ENCODE results near the gene VRK3. TPM values are rescaled to one million over a fixed set of nuclear protein-coding genes. Genes with fewer than 3 reads are reported as not detected.
A peak's percentile ranks its signal among the peaks of the same experiment; 100 is the strongest.

Gene VRK3
- total and polyA plus RNA-seq, 12 donors: 15.1 to 34.9 (median 23.6) TPM

GRCh38 chr19:49988433-49988832 lies 36.7 kb downstream of the VRK3 start:
- intact Hi-C loops (cut with DNase I): loop anchor here in 2 of 10 donors (5.0 to 10.0 kb wide), 2 partner anchors 51 to 54 kb away; no protein-coding TSS in a partner anchor

DNA sequence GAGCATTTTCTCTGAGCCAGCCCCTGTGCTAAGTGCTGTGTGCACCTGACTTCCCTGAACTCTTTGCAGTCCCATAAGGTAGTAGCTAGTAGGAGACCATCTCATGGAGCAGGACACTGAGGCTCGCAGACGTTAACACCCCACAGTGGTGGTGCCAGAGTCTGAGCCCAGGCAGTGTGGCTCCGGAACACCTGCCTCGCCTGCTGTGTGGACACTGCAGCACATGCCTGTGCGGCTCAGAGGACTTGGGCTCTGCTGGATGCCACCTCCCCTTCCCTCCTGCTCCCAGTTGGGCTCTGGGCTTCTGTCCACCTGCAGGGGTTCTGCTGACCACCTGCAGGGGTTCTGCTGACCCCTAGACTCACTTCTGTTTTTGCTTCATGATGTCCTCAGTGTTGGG lies 37.2 kb downstream of the VRK3 start:
- H3K4me1 ChIP-seq: no peaks in the 10 kb centered on the region
- DNase-seq: no peak
- H3K27me3 ChIP-seq: no peaks in the 10 kb centered on the region
- H3K36me3 ChIP-seq: peaks cover 0 to 97% (median 45%) of the 10 kb centered on the region in 9 donors
- no peak overlapping the region for H3K27ac ChIP-seq
- TF ChIP-seq, protein P1, sequence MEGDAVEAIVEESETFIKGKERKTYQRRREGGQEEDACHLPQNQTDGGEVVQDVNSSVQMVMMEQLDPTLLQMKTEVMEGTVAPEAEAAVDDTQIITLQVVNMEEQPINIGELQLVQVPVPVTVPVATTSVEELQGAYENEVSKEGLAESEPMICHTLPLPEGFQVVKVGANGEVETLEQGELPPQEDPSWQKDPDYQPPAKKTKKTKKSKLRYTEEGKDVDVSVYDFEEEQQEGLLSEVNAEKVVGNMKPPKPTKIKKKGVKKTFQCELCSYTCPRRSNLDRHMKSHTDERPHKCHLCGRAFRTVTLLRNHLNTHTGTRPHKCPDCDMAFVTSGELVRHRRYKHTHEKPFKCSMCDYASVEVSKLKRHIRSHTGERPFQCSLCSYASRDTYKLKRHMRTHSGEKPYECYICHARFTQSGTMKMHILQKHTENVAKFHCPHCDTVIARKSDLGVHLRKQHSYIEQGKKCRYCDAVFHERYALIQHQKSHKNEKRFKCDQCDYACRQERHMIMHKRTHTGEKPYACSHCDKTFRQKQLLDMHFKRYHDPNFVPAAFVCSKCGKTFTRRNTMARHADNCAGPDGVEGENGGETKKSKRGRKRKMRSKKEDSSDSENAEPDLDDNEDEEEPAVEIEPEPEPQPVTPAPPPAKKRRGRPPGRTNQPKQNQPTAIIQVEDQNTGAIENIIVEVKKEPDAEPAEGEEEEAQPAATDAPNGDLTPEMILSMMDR (IDR thresholded peaks at IDR 0.05): no peak
- peaks cover 0 to 3% (median 0%) of the 10 kb centered on the region in 11 donors for H3K9me3 ChIP-seq
- ATAC-seq: no peak
- 95 to 97% methylated on average over 5 of the region's 5 CpGs for WGBS, 2 donors
- intact Hi-C loops (cut with DNase I): loop anchor here in 2 of 10 donors (5.0 to 10.0 kb wide), 2 partner anchors 51 to 53 kb away; no protein-coding TSS in a partner anchor
- no peak overlapping the region for H3K4me3 ChIP-seq

More at GRCh38 chr19:49988433-49988832, 36.7 kb downstream of the VRK3 start:
- no peak overlapping the region for H3K27ac ChIP-seq
- no peak for DNase-seq
- WGBS, 2 donors: 95 to 97% methylated on average over 9 of the region's 9 CpGs
- H3K36me3 ChIP-seq: peaks cover 0 to 98% (median 47%) of the 10 kb centered on the region in 9 donors
- ATAC-seq: no peak
- no peaks in the 10 kb centered on the region for H3K27me3 ChIP-seq
- H3K9me3 ChIP-seq: peaks cover 0 to 3% (median 0%) of the 10 kb centered on the region in 11 donors
- no peaks in the 10 kb centered on the region for H3K4me1 ChIP-seq
- no peak overlapping the region for H3K4me3 ChIP-seq
- TF ChIP-seq, protein P1 (IDR thresholded peaks at IDR 0.05): no peak

- Histone ChIP-seq H3K27ac (no peak overlapping the region), H3K9me3 (no peaks in the 10 kb centered on the region), H3K4me3 (no peak overlapping the region), H3K27me3 (no peaks in the 10 kb centered on the region), H3K36me3 (peaks cover 0 to 95% (median 37%) of the 10 kb centered on the region in 9 donors), H3K4me1 (no peaks in the 10 kb centered on the region)
- WGBS, 2 donors: 12 to 26% methylated on average over 9 of the region's 9 CpGs
- peak; percentile 78 to 90 for DNase-seq
- intact Hi-C loops (cut with DNase I): loop anchor here in 2 of 10 donors (5.0 to 10.0 kb wide), 2 partner anchors 50 to 52 kb away; no protein-coding TSS in a partner anchor
- TF ChIP-seq, protein P1 (IDR thresholded peaks at IDR 0.05): peak in 1 of 9 donors; percentile 14
- ATAC-seq: peak; percentile 77 to 90 (median 82)
Measured at GRCh38 chr19:49987159-49987698, 37.9 kb downstream of the VRK3 start.

DNA sequence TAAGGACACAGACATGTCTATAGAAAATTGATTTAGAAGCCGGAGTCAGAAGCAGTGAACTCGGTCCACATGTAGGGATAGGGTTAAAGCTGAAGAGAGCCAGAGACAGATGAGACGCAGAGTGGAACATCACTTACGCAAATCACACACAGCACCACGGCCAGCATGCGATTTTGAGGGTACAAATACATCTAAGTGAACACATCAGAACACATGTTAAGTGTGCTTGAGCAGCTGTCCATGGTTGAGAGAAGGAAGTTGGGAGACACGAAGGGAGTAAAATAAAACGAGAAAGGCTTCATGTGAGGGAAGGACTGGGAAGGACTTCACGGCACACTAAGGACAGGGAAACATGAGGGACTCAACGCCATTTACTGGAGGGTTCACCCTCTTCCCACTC lies 38.8 kb downstream of the VRK3 start:
- 94% methylated on average over 10 of the region's 10 CpGs for WGBS, 2 donors

More for the DNA sequence above, 38.8 kb downstream of the VRK3 start:
- ATAC-seq (no peak), DNase-seq (no peak)
- H3K27ac ChIP-seq: no peak overlapping the region
- TF ChIP-seq, protein P1 (IDR thresholded peaks at IDR 0.05): no peak
- intact Hi-C loops (cut with DNase I): loop anchor here in 2 of 10 donors (5.0 to 10.0 kb wide), 2 partner anchors 49 to 52 kb away; no protein-coding TSS in a partner anchor
- H3K4me3 ChIP-seq: no peak overlapping the region
- no peaks in the 10 kb centered on the region for H3K27me3 ChIP-seq
- H3K9me3 ChIP-seq: no peaks in the 10 kb centered on the region
- H3K36me3 ChIP-seq: peaks cover 0 to 95% (median 39%) of the 10 kb centered on the region in 9 donors
- H3K4me1 ChIP-seq: no peaks in the 10 kb centered on the region
